HCT116 (cell line): ENCODE results near the gene PICALM. TPM values are rescaled to one million over a fixed set of nuclear protein-coding genes. Genes with fewer than 3 reads are reported as not detected.

Experiments used
- ATAC-seq: fragments of 200-7000 bp; cut with Tn5 transposase; 2 replicates; pipeline ENCODE4 v1.9.1; 2020; ENCODE audit warnings: mild to moderate bottlenecking, moderate library complexity
- BruUV-seq: library from RNA; stranded (reverse); fragments of 400-500 nt; replicated peaks from 2 replicates; lab custom pipeline; 2021; lab: Mats Ljungman, UMichigan
- CTCF ChIA-PET: fragments of 300-600 bp; sonication (Branson Sonifier 250); formaldehyde crosslinking; loops from one replicate; lab custom pipeline; 2021; ENCODE audit warnings: antibody characterized with exemption; lab: Charles Lee
- POLR2A ChIA-PET: fragments of 300-600, 350-600 bp; sonication (Branson Sonifier 250); formaldehyde crosslinking; loops from one replicate; lab custom pipeline; 2021; ENCODE audit warnings: antibody characterized with exemption; lab: Charles Lee
- RAD21 ChIA-PET, 2 experiments: fragments of 300-600 bp; sonication (Branson Sonifier 250); formaldehyde crosslinking; loops; one replicate each; lab custom pipeline; 2023; ENCODE audit warnings: low total read pairs in 2 of 2; ENCODE audit not compliant: uncharacterized antibody in 2 of 2, unreplicated experiment in 2 of 2, low non-redundant PET in 1 of 2; lab: Charles Lee
- DNase-seq: peaks from one replicate; pipeline ENCODE4 v3.0.0-alpha.2; 2010; ENCODE audit warnings: low read depth, low spot score
- H2AFZ ChIP-seq: fragments of 200-600 bp; shearing (Covaris generic), sonication (generic); 2 replicates; pipeline ENCODE4 v1.6.1; 2017; ENCODE audit warnings: low read depth, mixed run types, mixed read lengths, antibody characterized with exemption, low read length; ENCODE audit not compliant: poor library complexity, severe bottlenecking
- H3K27ac ChIP-seq: 2 replicates; pipeline ENCODE4 v1.5.1; 2012; ENCODE audit warnings: low read depth, low read length
- H3K27me3 ChIP-seq: fragments of 200-600 bp; sonication (generic); 2 replicates; pipeline ENCODE4 v1.6.1; 2016; ENCODE audit warnings: mixed run types, low read length, mixed read lengths; ENCODE audit not compliant: insufficient read depth
- H3K36me3 ChIP-seq, 2 experiments: fragments of 200-500 bp in 1 of 2; fragments of 200-600 bp in 1 of 2; sonication (Bioruptor generic) in 1 of 2; sonication (generic) in 1 of 2; 2 replicates each; pipeline versions ENCODE4 v1.5.1 to v1.6.1; 2014 to 2016; ENCODE audit warnings: low read length in 2 of 2, inconsistent platforms in 1 of 2, mixed read lengths in 1 of 2, mixed run types in 1 of 2; ENCODE audit not compliant: insufficient read depth in 2 of 2, control insufficient read depth in 1 of 2
- H3K4me1 ChIP-seq, 2 experiments: fragments of 200-600 bp in 1 of 2; sonication (generic) in 1 of 2; 2 replicates each; pipeline versions ENCODE4 v1.5.1 to v1.6.1; 2012 to 2017; ENCODE audit warnings: low read length in 2 of 2, inconsistent platforms in 1 of 2, mild to moderate bottlenecking in 1 of 2, mixed read lengths in 1 of 2, mixed run types in 1 of 2, moderate library complexity in 1 of 2; ENCODE audit not compliant: insufficient read depth in 2 of 2, control insufficient read depth in 1 of 2
- H3K4me2 ChIP-seq: fragments of 200-600 bp; sonication (generic); 2 replicates; pipeline ENCODE4 v1.6.1; 2017; ENCODE audit warnings: mixed run types, low read length, mixed read lengths
- H3K4me3 ChIP-seq, 2 experiments: fragments of 200-600 bp in 1 of 2; sonication (generic) in 1 of 2; replicated peaks in 1 of 2; 2 replicates each; pipeline ENCODE4 v1.5.1; 2011 to 2016; ENCODE audit warnings: low read length in 2 of 2, control low read depth in 1 of 2, low read depth in 1 of 2, mild to moderate bottlenecking in 1 of 2, mixed read lengths in 1 of 2, mixed run types in 1 of 2
- H3K79me2 ChIP-seq: fragments of 200-600 bp; sonication (generic); 2 replicates; pipeline ENCODE4 v1.6.1; 2017; ENCODE audit warnings: mild to moderate bottlenecking, mixed run types, low read length, moderate library complexity, mixed read lengths; ENCODE audit not compliant: insufficient read depth
- H3K9ac ChIP-seq: fragments of 200-600 bp; sonication (generic); 2 replicates; pipeline ENCODE4 v1.6.1; 2016; ENCODE audit warnings: low read length, mixed read lengths
- H3K9me2 ChIP-seq: fragments of 200-600 bp; sonication (generic), shearing (Covaris generic); 2 replicates; pipeline ENCODE4 v1.6.1; 2017; ENCODE audit warnings: mixed run types, mild to moderate bottlenecking, moderate library complexity; ENCODE audit not compliant: insufficient read depth
- H3K9me3 ChIP-seq, 2 experiments: fragments of 200-500 bp in 1 of 2; fragments of 200-600 bp in 1 of 2; sonication (Bioruptor generic) in 1 of 2; sonication (generic) in 1 of 2; 2 replicates each; pipeline ENCODE4 v1.6.1; 2014 to 2017; ENCODE audit warnings: low read length in 2 of 2, mixed read lengths in 2 of 2, inconsistent platforms in 1 of 2, low read depth in 1 of 2, mild to moderate bottlenecking in 1 of 2, mixed run types in 1 of 2, moderate library complexity in 1 of 2; ENCODE audit not compliant: control insufficient read depth in 1 of 2, insufficient read depth in 1 of 2
- H4K20me1 ChIP-seq: fragments of 200-600 bp; sonication (generic), shearing (Covaris generic); 2 replicates; pipeline ENCODE4 v1.6.1; 2017; ENCODE audit warnings: mixed run types, mild to moderate bottlenecking, moderate library complexity; ENCODE audit not compliant: insufficient read depth
- ATF3 ChIP-seq: IDR thresholded peaks from 2 replicates; pipeline ENCODE4 v1.6.1; 2012
- CBX3 ChIP-seq: IDR thresholded peaks from 2 replicates; pipeline ENCODE4 v1.6.1; 2012; ENCODE audit warnings: low read depth
- CEBPB ChIP-seq: IDR thresholded peaks from 2 replicates; pipeline ENCODE4 v1.6.1; 2012; ENCODE audit warnings: low read depth
- EGR1 ChIP-seq: IDR thresholded peaks from 2 replicates; pipeline ENCODE4 v1.6.1; 2012; ENCODE audit warnings: low read depth
- EZH2 ChIP-seq: fragments of 200-600 bp; sonication (generic); IDR thresholded peaks from 2 replicates; pipeline ENCODE4 v1.6.1; 2017; ENCODE audit warnings: antibody characterized with exemption, mixed run types
- EZH2phosphoT487 ChIP-seq: fragments of 200-600 bp; IDR thresholded peaks from 2 replicates; pipeline ENCODE4 v1.6.1; 2018; ENCODE audit warnings: antibody characterized with exemption, borderline replicate concordance
- JUND ChIP-seq: IDR thresholded peaks from 2 replicates; pipeline ENCODE4 v1.6.1; 2012
- MAX ChIP-seq: IDR thresholded peaks from 2 replicates; pipeline ENCODE4 v1.6.1; 2012
- POLR2A ChIP-seq: IDR thresholded peaks from 2 replicates; pipeline ENCODE4 v1.7.0; 2011; ENCODE audit warnings: borderline replicate concordance; ENCODE audit not compliant: insufficient read depth, insufficient read length; ENCODE audit errors: extremely low read depth
- POLR2AphosphoS5 ChIP-seq: IDR thresholded peaks from 2 replicates; pipeline ENCODE4 v1.6.1; 2011; ENCODE audit warnings: mild to moderate bottlenecking, low read depth, low read length, moderate library complexity
- RAD21 ChIP-seq: IDR thresholded peaks from 2 replicates; pipeline ENCODE4 v1.6.1; 2012; ENCODE audit warnings: low read depth, mild to moderate bottlenecking
- REST ChIP-seq: IDR thresholded peaks from 2 replicates; pipeline ENCODE4 v1.6.1; 2012; ENCODE audit warnings: low read depth
- SIN3A ChIP-seq: IDR thresholded peaks from 2 replicates; pipeline ENCODE4 v1.6.1; 2012; ENCODE audit warnings: low read depth
- TCF7L2 ChIP-seq: IDR thresholded peaks from 2 replicates; pipeline ENCODE4 v1.7.0; 2011; ENCODE audit warnings: borderline replicate concordance, inconsistent platforms; ENCODE audit not compliant: insufficient read depth, insufficient read length; ENCODE audit errors: extremely low read depth
- YY1 ChIP-seq: IDR thresholded peaks from 2 replicates; pipeline ENCODE4 v1.6.1; 2011; ENCODE audit warnings: low read length, low read depth, moderate library complexity, mild to moderate bottlenecking; ENCODE audit not compliant: insufficient replicate concordance; ENCODE audit errors: extremely low read depth
- ZBTB33 ChIP-seq: IDR thresholded peaks from 2 replicates; pipeline ENCODE4 v1.6.1; 2011; ENCODE audit warnings: mild to moderate bottlenecking, low read length, moderate library complexity; ENCODE audit not compliant: insufficient replicate concordance; ENCODE audit errors: extremely low read depth
- ZFX ChIP-seq: fragments of 450-650 bp; IDR thresholded peaks from 2 replicates; pipeline ENCODE4 v1.6.1; 2017
- ZNF274 ChIP-seq: fragments of 200-500 bp; sonication (Bioruptor generic); IDR thresholded peaks from 2 replicates; pipeline ENCODE4 v1.6.1; 2014; ENCODE audit warnings: mild to moderate bottlenecking, low read depth, low read length, inconsistent platforms
- intact Hi-C: fragments of 100-400 bp; cut with micrococcal nuclease; formaldehyde crosslinking; loops from 2 replicates; pipeline ENCODE4 v1.10.0; 2022
- total RNA-seq: library from RNA; stranded (reverse); gene quantifications from one replicate; pipeline ENCODE4 v1.2.1, GENCODE V29; 2021; ENCODE audit not compliant: unreplicated experiment

The PICALM gene
- total RNA-seq, 1 experiment from 2014 or later = 90.6 TPM

- no TSS peak for BruUV-seq
- Histone ChIP-seq H4K20me1 (no peaks in the 10 kb centered on the region), H3K4me3 (no peak overlapping the region), H2AFZ (no peak overlapping the region), H3K4me2 (no peak overlapping the region), H3K9ac (no peak overlapping the region), H3K27me3 (no peaks in the 10 kb centered on the region), H3K79me2 (no peaks in the 10 kb centered on the region), H3K27ac (no peak overlapping the region), H3K4me1 (no peaks in the 10 kb centered on the region), H3K9me2 (no peaks in the 10 kb centered on the region), H3K36me3 (no peaks in the 10 kb centered on the region), H3K9me3 (no peaks in the 10 kb centered on the region)
- ChIA-PET CTCF (interaction anchor here (1.3 kb wide), 1 partner anchor 49 kb away, joined by 3 read pairs; no protein-coding TSS in a partner anchor), RAD21 (no interaction called here)
- intact Hi-C loops = no loop called here
- no peak for ATAC-seq
- no peak for DNase-seq
- TF ChIP-seq YY1 (no peak), ATF3 (no peak), MAX (no peak), RAD21 (no peak), EZH2phosphoT487 (no peak), SIN3A (no peak), EZH2 (no peak), JUND (no peak), ZNF274 (no peak), TCF7L2 (no peak), REST (no peak), CBX3 (no peak), POLR2AphosphoS5 (no peak), ZBTB33 (no peak), EGR1 (no peak), CEBPB (no peak), ZFX (no peak), POLR2A (no peak)
- TF ChIP-seq, all 23 proteins: peak for 0
- POLR2A ChIA-PET = no interaction called here
Observed at GRCh38 chr11:86091086-86091485, 22.2 kb upstream of the PICALM start.
